ENCODE results near the gene NDUFS4. TPM values are rescaled to one million over a fixed set of nuclear protein-coding genes. Genes with fewer than 3 reads are reported as not detected.
"Not testable (repeated sequence)": the region's sequence is repeated elsewhere in the genome, so short reads cannot be mapped to it uniquely, and the experiment has no call there.

Gene NDUFS4
- total RNA-seq, 1 experiment from 2014 or later = 62.4 TPM

DNA sequence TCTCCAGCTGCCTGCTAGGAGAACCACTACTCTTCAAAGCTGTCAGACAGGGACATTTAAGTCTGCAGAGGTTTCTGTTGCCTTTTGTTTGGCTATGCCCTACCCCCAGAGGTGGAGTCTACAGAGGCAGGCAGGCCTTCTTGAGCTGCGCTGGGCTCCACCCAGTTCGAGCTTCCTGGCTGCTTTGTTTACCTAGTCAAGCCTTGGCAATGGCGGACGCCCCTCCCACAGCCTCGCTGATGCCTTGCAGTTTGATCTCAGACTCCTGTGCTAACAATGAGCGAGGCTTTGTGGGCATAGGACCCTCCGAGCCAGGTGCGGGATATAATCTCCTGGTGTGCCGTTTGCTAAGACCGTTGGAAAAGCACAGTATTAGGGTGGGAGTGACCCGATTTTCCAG is 104.9 kb downstream of the NDUFS4 start:
- not testable (repeated sequence) for DNase-seq (ENCODE audit: low spot score)

DNA sequence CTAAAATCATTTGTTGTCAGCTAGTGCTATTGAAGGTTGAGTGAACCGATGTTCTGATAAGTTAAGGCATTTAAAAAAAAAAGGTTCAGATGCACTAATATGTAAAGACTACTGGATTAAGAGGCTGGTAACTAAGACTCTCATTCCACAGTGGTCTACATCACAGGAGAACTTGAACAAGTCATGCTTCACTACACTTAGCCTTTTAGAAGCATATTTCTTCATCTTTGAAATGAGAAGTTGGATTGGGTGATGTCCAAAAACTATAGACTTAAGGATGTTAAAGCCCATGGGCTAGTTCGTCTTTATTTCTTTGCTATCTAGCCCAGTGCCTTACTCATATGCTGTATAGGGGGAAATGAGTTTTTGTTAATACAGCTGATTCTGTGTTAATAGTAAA is 107.2 kb downstream of the NDUFS4 start:
- no peak for DNase-seq (ENCODE audit: low spot score)

DNA sequence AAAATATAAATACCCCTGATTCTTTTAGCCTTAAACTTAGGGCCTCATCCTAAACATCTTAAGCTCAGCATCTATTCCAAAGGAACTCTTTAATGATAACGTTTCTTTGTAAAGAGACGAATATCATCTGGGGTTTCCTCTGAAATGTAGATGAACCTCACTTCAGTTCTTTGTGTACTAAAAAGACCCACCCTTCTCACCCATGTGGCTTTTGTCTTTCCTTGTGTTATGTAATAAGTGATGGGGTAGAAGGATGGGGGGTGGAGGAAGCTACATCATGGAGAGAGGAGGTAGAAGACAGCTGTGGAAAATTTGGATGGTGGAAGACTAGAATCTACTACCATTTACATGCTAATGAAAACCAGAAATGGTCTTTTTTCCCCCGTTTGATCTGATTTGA is 111.0 kb downstream of the NDUFS4 start:
- no peak for DNase-seq (ENCODE audit: low spot score)

DNA sequence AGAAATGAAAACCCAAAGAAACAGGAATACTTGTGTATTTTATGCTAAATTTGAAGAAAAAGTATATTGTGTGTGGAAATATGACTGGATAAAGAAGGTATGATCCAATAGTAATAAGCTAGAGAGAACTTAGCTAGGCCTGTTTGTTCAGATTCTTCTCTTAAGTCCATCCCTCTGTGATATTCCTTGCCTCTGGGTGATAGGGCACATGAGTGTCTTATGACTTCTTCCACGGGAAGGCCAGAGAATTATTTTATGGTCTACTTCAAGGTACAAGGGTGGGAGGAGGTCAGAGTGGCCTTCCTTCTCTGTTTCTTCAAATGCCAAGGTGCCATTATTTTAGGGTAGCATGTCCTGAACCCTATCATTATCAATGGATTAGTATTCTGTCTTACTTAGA is 113.7 kb downstream of the NDUFS4 start:
- DNase-seq (ENCODE audit: low spot score) = no peak

DNA sequence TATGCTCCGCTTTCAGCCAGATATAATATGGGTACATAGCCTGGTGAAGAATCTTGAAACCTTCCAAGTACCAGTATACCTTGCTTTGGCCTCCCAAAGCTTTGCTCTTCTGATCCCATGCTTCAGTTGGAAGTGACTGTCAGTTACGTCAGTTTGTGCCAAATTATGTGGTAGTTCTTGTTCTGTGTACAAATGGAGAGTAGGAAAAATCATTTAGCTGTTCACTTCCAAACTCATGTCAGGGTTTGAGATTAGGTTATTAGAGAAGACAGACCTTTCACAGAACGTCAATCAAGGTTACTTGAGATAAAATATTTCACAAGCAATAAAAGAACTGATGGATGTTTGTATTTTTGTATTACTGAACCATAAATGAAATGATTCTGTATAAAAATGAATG is 117.2 kb downstream of the NDUFS4 start:
- DNase-seq (ENCODE audit: low spot score) = no peak

DNA sequence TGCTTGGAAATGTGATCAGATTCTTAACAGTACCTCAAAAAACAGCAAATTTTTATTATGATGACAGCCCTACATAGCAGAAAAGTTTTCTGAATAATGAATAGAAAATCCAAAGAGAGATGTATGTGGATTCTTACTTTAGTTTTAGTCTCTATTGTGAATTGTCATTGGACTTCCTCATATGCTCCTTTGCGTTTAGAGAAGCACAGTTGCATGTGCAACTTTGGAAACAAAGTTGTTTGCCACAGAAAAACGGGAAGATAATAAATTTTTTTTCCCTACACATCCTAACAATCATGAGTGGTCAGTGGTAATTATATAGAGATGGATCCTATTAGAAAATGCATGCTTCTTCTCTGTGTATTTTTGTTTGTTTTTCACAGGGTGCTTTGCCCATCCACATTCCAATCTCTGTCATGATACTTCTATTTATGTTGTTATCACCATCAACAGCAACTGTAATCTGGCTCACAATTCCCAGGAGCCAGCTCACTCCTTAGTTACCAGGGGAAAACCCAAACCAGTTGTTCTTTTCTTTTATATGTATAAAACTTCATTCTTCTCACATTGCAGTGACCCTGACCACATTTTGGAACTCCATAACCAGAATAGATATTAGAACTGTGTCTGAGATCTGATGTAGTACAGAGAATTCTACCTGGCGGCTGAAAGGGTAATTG is 118.7 kb downstream of the NDUFS4 start:
- DNase-seq (ENCODE audit: low spot score) = no peak

DNA sequence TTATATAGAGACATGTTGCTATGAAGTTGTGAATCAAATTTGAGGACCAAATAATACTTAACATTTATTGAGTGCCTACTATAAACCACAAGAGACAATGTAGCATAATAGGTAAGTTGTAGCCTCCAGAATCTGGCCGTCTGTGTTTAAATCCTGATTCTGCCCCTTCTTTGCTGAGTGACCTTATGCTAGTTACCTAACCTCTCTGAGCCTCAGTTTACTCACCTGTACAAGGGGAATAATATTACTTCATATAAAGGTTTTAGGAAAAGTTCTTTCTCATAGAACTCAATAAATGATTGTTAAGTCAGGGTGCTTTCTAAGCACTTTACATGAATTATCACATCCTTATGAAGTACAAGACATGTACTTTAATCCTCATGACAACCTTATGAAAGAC is 120.6 kb downstream of the NDUFS4 start:
- DNase-seq (ENCODE audit: low spot score) = no peak

DNA sequence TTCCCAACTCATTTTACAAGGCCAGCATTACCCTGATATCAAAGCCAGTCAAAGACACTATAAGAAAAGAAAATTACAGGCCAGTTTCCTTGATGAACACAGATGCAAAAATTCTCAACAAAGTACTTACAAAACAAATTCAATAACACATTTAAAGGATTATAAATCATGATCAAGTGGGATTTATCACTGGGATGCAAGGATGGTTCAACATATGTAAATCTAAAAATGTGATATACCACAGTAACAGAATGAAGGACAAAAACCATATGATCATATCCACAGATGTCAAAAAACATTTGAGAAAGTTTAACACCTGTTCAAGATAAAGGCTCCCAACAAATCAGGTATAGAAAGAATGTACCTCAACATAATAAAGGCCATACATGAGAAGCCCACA is 130.6 kb downstream of the NDUFS4 start:
- no peak for DNase-seq (ENCODE audit: low spot score)

DNA sequence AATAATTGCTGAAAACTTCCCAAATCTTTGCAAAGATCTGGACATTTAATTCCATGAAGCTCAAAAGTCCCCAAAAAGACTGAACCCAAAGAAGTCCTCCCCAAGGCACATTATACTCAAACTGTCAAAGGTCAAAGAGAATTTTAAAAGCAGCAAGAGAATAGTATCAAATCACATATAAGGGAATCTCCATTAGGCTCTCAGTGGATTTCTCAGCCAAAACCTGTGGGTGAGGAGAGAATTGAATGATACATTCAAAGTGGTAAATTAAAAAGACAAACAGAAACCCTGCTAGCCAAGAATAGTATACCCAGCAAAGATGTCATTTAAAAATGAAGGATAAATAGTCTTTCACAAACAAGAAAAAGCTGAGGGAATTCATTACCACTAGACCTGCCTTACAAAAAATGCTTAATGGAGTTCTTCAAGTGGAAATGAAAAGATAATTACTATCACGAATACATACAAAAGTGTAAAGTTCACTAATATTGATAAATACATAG is 134.1 kb downstream of the NDUFS4 start:
- no peak for DNase-seq (ENCODE audit: low spot score)

DNA sequence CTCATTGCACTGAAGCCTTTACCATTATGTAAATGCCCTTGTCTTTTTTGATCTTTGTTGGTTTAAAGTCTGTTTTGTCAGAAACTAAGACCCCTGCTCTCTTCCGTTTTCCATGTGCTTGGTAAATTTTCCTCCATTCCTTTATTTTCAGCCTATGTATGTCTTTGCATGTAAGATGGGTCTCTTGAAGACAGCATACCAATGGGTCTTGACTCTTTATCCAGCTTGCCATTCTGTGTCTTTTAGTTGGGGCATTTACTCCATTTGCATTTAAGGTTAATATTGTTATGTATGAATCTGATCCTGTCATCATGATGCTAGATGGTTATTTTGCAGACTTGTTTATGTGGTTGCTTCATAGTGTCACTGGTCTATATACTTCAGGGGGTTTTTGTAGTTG is 150.0 kb downstream of the NDUFS4 start:
- not testable (repeated sequence) for DNase-seq (ENCODE audit: low spot score)

DNA sequence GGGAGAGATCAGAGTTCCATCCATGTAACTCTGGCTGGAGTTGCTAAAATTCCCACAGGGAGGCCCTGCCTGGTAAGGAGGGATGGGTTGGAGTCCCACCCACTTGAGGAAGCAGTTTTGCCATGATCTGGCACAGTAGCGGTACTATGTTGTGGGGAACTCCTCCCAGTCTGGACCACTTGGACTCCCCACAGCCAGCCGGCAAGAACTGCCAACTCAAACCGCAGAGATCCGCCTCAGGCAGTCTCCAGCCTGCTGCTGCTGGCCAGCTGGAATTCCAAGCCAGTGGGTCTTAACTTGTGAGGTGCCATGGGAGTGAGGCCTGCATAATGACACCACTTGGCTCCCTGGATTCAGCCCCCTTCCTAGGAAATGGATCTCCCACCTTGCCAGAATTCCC is 151.9 kb downstream of the NDUFS4 start:
- no peak for DNase-seq (ENCODE audit: low spot score)

DNA sequence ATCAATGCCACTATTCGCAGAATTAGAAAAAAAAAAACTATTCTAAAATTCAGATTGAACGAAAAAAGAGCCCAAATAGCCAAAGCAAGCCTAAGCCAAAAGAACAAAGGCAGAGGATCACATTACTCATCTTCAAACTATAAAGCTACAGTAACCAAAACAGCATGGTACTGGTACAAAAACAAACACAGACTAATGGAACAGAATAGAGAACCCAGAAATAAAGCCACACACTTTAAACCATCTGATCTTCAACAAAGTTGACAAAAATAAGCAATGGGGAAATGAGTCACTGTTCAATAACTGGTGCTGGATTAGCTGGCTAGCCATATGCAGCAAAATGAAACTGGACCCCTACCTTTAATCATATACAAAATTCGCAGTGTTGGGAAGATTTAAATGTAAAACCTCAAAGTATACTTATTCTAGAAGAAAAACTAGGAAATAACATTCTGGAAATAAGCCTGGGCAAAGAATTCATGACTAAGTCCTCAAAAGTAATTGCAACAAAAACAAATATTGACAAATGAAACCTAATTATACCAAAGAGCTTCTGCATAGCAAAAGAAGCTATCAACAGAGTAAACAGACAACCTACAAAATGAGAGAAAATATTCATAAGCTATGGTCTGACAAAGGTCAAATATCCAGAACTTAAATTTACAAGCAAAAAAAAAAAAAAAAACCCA is 153.7 kb downstream of the NDUFS4 start:
- DNase-seq (ENCODE audit: low spot score) = no peak

DNA sequence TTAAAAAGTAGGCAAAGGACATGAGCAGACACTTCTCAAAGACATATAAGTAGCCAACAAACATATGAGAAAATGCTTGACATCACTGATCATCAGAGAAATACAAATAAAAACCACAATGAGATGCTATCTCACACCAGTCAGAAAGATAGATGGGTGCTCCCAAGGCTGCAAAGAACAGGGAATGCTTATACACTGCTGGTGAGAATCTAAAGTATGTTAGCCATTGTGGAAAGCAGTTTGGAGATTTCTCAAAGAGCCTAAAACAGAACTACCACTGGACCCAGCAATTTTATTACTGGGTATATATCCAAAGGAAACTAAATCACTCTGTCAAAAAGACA is 154.2 kb downstream of the NDUFS4 start:
- DNase-seq (ENCODE audit: low spot score) = no peak

DNA sequence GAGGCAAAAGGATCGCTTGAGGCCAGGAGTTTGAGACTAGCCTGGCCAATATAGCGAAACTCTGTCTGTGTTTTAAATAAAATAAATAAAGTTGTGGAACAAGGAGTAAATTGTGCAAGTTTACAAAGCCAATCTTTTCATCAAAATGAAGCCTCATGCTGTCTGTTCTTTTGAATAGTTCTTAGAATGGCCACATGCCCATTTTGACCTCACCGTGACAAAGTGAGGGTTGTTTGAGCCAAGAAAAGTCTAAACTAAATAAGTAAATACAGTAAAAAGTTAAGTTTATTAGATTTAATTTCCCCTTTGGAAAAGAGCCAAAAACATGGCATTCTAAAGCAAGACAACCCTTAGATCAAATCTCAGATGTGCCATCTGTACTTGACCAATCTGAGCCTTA is 165.7 kb downstream of the NDUFS4 start:
- no peak for DNase-seq (ENCODE audit: low spot score)

DNA sequence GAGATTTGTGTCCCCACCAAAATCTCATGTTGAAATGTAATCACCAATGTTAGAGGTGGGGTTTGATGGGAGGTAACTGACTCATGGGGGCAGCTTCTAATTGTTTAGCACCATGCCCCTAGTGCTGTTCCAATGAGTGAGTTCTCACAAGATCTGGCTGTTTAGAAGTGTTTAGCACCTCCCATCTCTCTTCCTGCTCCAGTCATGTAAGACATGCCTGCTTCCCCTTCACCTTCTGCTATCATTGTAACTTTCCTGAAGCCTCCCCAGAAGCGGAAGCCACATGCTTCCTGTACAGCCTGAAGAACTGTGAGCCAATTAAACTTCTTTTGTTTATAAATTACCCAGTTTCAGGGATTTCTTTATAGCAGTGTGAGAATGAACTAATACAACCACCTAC is 170.5 kb downstream of the NDUFS4 start:
- DNase-seq (ENCODE audit: low spot score) = no peak

Other genes starting within 250 kb of the NDUFS4 start
- gene FST, start 80.0 kb upstream of the NDUFS4 start, total RNA-seq (2014; rRNA removed; shearing (Covaris generic)) = not detected in 2 replicates